ENCODE measurements around the gene OTOS.

OTOS gene

DNA sequence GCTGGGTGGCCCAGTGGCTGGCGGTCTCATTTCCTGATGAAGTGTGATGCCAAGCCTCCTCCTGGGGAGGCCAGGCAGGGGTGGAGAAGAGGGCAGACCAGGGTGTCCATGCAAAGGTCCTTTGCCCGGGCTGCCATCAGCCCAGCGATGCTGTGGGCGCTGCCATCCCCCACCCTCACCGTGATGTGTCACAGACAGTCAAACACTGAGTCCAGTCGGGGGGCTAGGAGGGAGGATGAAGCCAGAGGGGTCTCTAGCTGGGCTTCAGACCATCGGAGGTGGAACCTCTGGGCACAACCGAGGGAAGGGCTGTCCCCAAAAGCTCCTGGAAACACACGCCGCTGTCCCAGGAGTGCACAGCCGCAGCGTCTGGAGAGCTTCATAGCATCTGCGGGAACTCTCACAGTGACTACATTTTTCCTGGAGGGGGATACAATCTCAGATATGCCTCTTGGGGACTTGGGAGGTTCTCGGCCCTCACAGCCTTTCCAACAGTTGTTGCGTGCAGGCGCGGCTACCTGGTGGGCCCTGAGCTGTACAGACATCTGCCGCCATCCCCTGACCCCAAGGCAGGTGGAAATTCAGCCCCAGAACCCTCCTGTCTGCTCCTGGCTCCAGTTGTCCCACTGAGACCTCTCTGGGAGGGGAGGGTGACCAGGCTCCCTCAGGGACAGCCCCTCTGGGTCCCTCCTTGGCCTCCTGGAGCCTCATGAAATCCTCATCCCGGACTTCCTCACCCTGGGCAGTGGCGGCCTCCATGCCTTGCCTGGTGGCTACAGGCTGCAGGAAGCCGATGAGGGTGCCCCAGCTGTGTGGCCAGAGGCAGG, 26.5 kb upstream of the OTOS start:
- no peak for DNase-seq

DNA sequence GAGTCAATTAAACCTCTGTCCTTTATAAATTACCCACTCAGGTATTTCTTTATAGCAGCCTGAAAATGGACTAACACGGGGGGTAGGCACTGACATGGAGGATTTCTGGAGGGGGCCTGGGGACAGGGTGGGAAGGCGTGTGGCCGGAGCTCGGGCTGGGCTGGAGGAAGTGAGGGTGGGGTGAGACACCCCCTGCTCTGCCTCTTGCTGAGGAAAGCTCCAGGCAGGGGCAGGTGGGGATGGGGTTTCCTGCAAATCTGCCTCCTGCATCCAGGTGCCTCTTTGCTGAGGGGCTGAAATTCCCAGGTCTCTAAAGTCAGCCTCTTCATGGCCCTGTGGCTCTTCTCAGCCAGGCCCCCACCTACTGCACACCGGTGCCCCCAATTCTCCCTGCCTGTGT, 25.7 kb upstream of the OTOS start:
- no peak for DNase-seq

DNA sequence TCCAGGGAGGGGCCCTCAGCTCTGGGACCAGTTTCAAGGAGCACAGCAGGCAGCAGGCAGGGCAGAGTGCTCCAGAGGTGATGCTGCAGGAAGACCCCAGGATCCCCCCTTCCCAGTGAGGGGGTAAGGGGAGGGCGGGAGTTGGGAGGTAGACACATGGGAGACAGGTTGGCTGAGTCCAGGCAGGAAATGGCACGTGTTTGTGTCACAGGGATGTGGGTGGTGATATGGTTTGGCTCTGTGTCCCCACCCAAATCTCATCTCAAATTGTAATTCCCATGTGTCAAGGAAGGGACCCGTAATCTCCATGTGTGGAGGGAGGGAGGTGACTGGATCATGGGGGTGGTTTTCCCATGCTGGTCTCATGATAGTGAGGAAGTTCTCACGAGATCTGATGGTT, 25.2 kb upstream of the OTOS start:
- DNase-seq: no peak

DNA sequence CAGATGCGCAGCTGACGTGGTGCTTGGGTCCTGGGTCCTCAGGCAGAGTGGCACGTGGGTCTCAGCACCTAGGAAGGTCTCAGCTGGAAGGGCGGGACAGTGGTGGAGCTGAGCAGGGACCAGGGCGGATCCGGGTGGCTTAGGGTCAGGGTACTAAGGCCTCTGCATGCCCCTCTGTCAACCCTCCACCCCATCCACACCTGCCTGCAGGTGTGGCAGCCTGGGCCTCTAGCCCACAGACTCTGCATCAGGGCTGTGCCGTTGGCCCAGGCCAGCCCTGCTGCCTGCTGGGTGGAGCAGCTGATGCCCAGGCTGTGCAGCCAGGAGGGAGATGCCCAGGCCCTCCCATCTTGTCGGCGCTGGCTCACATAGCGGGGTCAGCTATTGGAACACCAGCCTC, 24.6 kb upstream of the OTOS start:
- DNase-seq: no peak

DNA sequence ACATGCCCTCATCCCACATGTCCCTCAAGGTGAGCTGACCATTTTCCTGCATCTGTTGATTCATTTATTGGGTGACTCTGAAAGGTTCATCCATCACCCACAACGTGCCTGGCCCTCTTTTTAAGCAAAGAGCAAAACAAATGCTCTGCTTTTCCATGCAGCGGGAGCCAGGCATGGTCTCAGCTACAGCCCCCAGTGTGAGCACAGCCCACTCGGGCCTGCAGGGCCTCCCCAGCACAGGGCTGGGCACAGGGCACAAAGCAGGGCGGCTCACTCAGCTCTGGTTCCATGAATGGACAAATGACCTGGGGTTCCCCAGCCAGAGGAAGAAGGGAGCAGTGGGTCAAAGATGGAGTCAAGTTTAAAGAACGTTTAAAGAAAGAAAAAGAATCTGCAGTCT, 24.1 kb upstream of the OTOS start:
- no peak for DNase-seq

DNA sequence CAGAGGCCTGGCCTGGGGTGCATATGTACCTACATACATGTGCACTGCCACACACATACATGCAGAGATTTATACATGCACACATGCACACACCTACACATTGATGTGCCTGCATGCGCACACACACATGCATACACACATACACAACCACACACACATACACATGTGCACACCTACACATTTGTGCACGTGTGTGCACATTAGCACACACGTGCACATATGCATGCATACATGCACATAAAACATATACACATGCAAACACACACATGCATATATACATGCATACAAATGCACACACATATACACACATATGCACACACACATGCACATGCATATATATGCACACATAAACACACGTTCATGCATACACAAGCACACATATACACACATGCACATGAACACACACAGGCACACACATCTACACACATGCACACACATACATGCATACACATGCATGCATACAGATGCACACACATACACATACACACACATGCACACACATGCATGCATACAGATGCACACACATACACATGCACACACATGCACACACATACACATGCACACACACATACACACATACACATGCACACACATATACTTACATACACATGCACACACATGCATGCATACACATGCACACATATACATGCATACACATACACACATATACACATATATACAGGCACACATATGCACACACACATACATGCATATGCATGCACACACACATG, 23.6 kb upstream of the OTOS start:
- DNase-seq: no peak

DNA sequence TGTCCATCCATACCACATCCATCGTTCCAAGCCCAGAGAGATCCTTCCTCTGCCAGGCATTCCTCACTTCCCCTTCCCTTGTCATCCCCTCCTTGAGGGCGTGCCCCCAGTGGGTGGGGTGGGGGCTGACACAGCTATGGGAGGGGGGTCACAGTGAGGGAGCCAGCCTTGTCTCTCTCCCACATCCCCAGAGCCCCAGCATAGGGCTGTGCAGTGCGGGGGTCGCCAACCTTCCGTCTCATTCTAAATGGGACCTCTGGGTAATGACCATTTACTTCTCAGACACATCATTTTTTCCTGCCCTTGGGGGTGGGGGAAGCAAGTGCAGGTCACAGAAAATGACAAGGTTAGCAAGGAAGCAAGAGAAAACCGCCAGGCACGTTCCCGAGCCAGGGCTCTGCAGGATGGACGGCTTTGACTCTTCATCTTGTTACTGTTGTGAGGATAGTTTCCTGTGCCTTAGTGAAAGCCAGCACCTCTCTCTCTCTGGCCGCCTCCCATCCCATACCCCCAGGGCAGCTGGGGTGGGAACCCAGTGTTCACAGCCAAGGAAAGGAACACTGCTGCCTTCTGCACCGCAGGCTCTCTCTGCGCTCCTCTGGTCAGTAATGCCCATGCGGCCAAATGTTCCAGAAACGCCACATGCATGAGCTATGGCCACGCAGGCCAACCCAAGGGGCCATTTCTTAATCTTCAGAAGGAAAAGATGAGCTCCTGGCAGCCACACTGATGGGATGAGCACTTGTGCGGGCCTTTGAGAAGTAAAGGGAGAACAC, 22.7 kb upstream of the OTOS start:
- no peak for DNase-seq

DNA sequence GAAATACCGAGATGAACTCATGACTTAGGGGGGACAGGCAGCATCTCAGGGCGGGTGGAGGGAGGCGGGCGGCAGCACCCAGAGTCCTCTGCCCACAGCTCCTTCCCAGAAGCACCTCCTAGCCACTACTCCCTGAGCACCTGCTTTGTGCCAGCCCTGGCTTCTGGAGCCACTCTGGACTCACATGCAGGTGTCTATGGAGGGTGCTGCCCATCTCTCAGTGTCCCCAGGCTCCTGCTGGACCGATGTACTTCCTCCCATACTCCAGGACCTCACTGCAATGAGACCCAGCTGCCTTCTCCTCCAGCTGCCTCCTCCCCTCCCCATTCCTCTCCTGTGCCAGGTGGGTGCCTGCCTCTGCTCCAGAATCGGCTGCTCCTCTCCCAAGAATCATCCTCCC, 22.1 kb upstream of the OTOS start:
- no peak for DNase-seq

DNA sequence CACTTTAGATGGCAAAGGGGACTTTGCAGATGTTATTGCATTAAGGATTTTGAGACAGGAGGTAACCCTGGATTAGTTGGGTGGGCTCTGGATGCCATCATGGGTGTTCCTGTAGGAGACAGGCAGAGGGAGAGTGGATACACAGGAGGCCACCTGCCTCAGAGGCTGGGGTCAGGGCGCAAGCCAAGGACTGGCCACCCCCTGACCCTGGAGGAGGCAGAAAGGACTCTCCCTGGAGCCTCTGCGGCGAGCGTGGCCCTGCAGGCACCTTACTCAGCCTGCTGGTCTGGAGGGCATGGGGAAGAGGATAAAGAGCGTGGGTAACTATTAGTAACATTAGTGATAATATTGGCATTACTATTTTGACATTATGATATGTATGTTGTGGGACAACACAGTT, 21.6 kb upstream of the OTOS start:
- no peak for DNase-seq

DNA sequence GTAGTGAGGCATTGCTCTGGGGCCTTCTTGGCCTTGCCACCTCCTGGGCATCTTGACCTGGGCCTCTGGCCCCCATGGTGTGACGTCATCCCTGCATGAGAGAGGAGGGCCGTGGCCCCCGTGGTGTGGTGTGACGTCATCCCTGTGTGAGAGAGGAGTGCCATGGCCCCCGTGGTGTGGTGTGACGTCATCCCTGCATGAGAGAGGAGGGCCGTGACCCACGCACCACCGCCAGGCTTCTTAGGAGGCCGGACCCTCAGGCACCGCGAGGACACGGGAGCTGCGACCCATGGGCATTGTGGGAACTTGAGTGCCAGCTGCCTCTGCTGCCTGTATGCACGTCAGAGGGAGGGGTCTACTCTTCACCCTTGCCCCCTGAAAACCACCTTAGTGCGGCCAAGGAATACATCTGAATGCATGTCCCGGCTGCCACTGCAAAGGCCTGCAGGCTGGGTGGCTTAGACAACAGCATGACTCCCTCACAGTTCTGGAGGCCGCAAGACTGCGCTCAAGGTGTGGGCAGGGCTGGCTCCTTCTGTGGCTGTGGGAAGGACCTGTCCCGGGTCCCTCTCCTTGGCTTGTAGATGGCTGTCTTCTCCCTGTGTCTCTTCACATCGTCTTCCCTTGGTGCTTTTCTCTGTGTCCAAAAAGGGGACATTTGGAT, 20.8 kb upstream of the OTOS start:
- DNase-seq: no peak

DNA sequence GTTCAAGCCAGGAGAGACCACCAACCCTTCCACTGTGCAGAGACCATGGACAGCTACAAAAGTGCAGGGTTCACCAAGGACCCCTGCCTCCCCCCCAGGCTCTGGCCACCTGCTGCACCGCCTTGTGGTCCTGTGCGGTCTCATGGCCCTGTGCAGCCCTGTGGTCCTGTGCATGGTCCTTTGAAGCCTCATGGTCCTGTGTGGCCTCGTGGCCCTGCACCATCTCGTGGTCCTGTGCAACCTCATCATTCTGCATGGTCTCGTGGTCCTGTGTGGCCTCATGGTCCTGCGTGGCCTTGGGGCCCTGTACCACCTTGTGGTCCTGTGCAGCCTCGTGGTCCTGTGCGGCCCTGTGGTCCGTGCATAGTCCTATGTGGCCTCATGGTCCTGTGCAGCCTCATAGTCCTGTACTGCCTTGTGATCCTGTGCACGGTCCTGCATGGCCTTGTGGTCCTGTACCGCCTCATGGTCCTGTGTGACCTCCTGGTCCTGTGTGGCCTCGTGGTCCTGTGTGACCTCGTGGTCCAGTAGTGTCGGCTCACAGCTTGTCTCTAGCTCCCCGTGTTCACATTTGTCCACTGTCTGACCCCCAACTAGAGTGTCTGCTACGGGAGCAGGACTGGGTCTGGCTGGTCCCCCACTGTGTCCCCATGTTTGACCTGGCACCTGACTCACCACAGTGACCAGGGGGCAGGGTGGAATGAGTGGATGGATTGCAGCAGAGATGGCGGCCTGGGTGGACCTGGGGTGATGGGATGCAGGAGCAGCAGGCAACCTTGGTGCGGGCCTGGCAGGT, 20.0 kb upstream of the OTOS start:
- DNase-seq: no peak

DNA sequence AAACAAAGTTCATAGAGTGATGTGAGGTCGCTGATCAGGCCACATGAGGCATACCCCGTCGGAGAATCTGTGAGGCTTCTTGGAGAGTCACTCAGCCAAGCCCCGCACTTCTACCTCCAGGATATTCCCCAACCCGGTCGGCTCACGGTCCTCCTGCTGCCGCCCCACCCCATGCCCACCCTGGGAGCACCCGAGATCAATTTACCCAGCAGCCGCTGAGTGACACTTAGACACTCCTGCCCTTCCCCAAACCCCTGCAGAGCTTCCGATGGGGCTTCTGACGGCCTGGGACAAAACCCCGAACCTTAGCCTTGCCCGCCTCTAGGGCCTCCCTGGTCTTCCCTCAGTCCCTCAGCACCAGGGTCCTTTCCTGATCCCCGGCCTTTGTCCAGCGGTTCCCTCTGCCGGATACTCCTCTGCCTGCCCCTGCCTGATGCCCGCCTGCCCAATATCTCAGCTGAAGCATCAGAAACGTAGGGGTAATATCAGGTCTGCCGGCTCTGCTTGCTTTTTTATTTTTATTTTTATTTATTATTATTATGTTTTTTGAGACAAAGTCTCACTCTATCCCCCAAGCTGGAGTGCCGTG, 18.9 kb upstream of the OTOS start:
- no peak for DNase-seq

DNA sequence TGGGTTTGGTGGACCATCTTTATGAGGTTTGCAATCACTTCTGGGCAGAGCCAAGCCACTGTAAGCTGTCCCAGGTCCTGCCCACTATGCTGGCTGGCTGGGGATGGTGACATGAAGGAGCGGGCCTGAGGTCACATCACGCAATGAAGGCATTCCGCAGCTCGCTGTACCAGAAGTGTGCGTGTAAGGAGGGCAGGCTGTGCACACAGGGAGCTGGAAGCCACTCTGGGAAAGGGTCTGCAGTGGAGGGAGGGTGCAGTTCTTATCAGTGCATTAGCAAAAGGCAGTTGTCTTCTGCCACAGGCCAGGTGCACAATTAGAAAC, 16.7 kb upstream of the OTOS start:
- DNase-seq: no peak

DNA sequence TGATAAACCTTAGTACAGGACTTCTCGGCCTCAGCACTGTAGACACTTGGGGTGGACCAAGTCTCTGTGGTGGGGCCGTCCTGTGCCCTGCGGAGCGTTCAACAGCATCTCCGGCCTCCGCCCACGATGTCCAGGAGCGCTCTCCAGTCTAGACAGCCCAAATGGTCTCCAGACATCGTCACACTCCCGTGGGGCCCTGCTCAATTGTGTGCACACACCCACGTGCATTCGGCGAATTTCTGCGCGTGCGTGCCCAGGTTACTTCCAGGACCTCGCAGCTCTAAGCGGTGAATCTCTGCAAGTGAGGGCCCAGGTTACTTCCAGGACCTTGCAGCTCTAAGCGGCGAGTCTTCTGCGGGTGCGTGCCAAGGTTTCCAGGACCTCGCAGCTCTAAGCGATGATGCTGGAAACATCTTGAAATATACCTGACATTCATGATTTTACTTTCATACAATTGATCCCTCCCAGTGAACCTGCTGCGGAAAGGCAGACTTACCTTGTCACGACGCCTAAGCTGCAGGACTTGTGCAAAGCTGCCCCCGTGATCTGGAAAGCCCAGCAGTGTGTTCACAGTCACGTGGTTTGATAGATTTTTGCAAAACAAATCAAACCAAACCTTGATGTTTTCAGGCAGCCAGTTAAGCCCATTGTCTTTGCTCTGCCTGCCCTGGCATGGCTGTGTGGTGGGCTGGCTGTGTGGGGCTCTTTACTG, 16.1 kb upstream of the OTOS start:
- no peak for DNase-seq

DNA sequence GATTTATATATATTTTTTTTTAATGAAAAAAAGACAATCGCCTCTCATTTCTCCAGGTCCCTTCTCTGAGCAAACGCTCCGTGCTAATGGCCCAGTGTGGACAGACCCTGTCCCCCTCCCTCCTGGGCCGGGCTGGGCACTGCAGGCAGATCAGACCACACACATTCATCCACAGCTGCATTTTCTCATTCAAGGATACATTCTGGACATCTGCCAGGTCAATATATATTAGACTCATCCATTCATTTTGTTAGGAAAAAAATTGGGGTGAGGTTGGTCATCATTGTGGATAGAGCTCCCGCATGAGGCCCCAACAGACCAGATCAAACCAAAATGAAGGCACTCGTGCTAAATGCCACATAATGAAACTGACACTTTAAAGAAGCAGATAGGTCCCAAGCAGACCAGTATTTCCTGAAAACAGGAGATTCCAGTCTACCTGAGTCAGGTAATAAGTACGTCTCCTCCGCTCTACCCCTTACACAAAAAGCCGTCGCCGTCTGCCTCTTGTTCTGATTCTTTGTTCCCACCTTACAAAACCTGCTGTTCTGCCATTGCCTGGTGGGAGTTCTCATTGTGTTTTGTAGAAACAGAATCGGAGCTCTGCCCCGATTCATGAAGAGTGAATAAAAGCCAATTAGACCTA, 15.4 kb upstream of the OTOS start:
- no peak for DNase-seq

DNA sequence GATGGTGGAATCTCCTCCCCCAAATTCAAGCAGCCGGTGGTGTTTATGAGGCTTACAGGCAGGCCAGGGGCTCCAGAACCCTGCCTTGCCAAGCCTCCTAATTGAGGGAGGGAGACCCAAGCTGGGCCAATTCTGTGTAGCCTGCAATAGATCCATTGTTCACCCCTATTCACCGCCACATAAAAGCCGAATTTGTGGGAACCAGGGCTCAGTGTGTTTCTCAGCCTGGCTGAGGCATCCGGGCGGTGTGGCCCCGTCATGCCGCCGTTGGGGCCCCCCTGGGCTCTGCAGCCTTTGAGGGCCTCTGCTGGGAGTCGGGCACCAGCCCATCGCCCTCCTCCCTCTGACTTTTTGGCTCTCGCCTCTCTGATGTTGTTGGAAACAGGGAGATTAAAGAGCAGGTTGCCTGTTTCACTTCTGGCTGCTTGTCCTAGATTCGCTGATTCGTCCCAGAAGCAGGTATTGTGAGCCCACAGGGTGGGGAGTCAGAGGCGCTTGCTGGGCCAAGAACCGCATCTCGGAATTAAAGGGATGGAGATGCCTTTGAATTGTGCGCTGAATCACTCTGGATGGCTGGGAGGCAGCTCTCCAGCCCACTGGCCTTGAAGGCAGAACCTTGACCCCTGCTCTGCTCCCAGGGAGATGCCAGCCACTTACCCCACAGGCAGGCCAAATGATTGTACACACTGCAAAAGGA, 14.7 kb upstream of the OTOS start:
- no peak for DNase-seq

DNA sequence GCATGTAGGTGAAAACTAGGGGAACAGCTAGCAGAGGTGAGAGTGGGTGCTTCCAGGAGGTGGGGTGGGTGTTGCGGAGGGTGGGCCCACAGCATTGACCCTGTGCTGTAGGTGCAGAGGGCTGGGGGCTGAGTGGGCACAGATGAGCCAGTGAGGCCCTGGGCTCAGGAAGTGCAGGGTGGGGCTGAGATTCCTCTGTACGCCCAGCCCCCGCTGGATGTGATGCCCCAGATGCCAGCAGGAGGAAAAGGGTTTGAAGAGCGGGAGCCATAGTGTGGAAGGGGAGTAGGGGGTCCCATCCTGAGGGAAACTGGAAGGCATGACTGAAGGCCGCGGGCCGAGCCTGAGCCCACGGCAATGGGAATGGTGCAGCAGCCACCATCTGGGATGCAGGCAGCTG, 14.1 kb upstream of the OTOS start:
- DNase-seq: no peak

DNA sequence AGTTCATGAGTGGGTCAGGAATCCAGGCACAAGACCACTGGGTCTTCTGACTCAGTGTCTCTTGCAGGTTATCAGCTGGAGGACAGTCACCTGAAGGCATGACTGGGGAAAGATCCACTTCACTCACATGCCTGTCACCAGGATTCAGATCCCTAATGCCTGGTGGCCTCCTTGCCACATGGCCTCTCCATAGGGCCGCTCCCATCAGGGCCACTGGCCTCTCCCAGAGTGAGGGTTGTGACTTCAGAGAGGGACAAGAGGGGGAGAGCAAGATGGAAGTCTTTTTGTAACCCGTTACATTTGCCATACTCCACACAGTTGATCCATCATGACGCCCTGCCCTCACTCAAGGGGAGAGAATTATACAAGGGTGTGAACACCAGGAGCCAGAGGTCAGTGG, 13.0 kb upstream of the OTOS start:
- no peak for DNase-seq

DNA sequence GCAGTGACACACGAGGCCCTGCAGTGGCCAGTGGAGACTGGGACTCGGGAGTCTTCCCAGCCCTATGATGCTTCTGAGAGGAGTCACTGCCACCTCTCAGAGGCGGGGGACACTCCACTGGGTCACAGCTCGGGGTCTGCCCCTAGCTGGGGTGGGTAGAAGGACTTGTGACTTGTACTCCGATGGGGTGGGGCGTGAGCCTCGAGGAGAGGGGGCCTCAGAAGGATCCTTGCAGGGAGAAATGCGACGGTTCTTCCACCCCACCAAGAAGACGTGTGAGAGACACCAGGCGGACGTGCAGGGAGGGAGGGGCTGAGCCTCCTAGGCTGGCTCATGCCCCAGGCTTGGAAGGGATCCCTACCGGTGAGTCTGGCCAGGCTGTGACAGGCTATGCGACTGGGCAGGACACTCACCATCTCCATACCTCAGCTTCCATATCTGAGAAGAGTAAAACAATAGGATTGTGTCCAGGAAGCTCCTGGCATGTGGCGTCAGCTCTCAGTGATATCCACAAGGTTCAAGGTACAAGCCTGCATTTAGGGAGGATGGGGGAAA, 11.1 kb upstream of the OTOS start:
- DNase-seq: no peak
